CD1c-positive myeloid dendritic cell (primary cell): ENCODE results near the gene ZFHX3.

Source experiments
- DNase-seq: peaks from one replicate; pipeline ENCODE4 v3.0.0-alpha.2; 2016; ENCODE audit errors: extremely low spot score

The ZFHX3 gene

GRCh38 chr16:73054813-73055482 lies 7.0 kb upstream of the ZFHX3 start:
- no peak for DNase-seq

GRCh38 chr16:73054498-73054812 lies 6.5 kb upstream of the ZFHX3 start:
- no peak for DNase-seq

- no peak for DNase-seq
Measured at GRCh38 chr16:73054125-73054484, 6.2 kb upstream of the ZFHX3 start.

GRCh38 chr16:73053364-73054124 lies 5.6 kb upstream of the ZFHX3 start:
- no peak for DNase-seq

GRCh38 chr16:73053038-73053363 lies 5.1 kb upstream of the ZFHX3 start:
- no peak for DNase-seq

GRCh38 chr16:73052576-73052975 lies 4.6 kb upstream of the ZFHX3 start:
- DNase-seq, result no peak

- no peak for DNase-seq
Measured at GRCh38 chr16:73051961-73052360, 4.0 kb upstream of the ZFHX3 start.

GRCh38 chr16:73051226-73051625 lies 3.3 kb upstream of the ZFHX3 start:
- no peak for DNase-seq

GRCh38 chr16:73050201-73051099 lies 2.5 kb upstream of the ZFHX3 start:
- DNase-seq, result no peak

GRCh38 chr16:73049511-73049910 lies 1.6 kb upstream of the ZFHX3 start:
- DNase-seq, result no peak

- DNase-seq, result no peak
Measured at GRCh38 chr16:73049091-73049490, 1.2 kb upstream of the ZFHX3 start.

GRCh38 chr16:73048292-73049080 lies 558 bp upstream of the ZFHX3 start:
- no peak for DNase-seq

- DNase-seq, result no peak
Measured at GRCh38 chr16:73047221-73047535, 750 bp downstream of the ZFHX3 start.

- DNase-seq, result no peak
Measured at GRCh38 chr16:73046849-73047214, 1.1 kb downstream of the ZFHX3 start.

GRCh38 chr16:73046202-73046848 lies 1.6 kb downstream of the ZFHX3 start:
- no peak for DNase-seq

- DNase-seq, result no peak
Measured at GRCh38 chr16:73043828-73044467, 4.0 kb downstream of the ZFHX3 start.

GRCh38 chr16:73042807-73043206 lies 5.1 kb downstream of the ZFHX3 start:
- no peak for DNase-seq

- no peak for DNase-seq
Measured at GRCh38 chr16:73041676-73042075, 6.3 kb downstream of the ZFHX3 start.

- no peak for DNase-seq
Measured at GRCh38 chr16:73040735-73041402, 7.1 kb downstream of the ZFHX3 start.

GRCh38 chr16:73040136-73040535 lies 7.8 kb downstream of the ZFHX3 start:
- no peak for DNase-seq
